Stimulated activated CD4-positive, alpha-beta T cell treated with anti-CD3 and anti-CD28 coated beads, Interleukin-4, amount 100 ng/mL, for 4 hours (primary cell): ENCODE data around the gene DSCAM.

Experiments used
- DNase-seq, 2 experiments: peaks; one replicate each; pipeline ENCODE4 v3.0.0-alpha.2; 2020

Gene DSCAM

DNA sequence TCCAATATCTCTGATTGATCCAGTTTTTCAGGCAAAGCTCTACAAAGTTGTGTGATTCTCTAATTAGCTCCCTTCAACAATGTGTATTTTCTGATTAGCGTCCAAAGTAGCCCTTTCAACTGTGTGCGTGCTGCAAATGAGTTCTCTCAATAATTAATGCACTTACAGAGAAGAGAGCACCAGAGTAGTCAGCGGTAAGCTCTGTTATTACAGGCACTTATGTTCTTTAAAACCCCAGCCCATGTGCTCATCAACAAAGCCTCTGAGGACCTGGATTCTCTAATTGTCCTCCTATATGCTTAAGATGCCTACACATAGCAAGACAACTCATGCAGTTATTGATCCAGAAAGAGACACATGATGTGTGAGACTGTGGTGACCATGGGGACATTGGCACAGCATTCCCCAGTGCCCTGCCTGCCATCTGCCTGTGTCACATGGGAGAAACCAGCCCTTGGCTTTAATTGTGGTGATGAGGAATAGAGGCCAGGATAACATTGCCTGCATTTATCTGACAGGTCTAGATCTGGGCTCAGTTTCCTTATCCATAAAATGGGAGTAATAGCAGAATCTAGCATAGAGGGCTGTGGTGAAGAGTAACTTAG lies 828.0 kb downstream of the DSCAM start:
- DNase-seq = no peak

DNA sequence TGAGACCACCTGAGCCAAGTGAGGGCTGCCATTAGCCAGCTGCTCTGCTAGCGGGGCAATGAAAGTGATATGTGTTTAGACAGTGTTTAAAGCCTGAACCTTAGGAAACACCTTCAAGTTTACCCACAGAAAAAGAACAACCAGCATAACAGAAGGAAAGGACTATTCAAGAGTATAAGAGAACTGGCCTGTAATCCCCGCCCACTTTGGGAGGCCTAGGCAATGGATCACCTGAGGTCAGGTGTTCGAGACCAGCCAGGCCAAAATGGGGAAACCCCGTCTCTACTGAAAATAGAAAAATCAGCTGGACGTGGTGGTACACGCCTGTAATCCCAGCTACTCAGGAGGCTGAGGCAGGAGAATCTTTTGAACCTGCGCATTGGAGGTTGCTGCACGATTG lies 830.3 kb downstream of the DSCAM start:
- DNase-seq = no peak

DNA sequence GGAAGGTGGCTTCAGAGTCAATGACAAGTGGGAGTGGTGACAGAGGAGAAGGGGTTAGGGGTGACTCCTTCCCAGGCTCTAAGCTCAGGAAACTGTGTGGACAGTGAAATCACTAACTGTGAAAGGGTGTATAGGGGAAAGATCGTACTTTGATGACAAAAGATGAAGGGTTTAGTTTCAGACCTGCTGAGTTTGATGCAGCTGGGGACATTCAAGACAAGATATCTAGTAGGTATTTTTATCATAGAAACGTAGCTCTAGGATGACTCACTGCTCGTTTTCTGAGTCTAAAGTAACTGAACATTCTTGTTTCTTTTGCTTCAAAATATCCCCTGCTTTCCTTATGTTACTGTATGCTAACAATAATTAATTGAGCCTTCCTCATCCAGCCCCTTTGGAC lies 830.7 kb downstream of the DSCAM start:
- DNase-seq = no peak

DNA sequence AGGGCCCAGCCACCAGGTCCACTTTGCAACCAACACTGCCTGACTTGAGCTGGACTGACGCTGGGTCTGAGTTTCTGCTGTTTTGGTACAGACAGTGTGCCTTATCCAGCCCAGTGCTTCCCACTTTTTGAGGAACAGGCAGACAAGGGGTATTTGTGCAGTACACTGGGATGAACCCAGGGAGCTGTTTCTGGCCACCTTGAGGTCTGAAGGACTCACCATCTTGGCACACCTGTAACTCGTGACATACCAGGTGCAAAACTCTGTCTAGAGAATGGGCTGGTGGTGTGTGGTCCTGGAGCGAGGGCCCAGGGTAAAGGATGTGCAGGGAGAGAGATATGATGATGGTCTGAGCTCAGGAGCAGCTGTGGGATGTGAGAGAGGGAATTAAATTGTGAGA lies 831.1 kb downstream of the DSCAM start:
- no peak for DNase-seq

DNA sequence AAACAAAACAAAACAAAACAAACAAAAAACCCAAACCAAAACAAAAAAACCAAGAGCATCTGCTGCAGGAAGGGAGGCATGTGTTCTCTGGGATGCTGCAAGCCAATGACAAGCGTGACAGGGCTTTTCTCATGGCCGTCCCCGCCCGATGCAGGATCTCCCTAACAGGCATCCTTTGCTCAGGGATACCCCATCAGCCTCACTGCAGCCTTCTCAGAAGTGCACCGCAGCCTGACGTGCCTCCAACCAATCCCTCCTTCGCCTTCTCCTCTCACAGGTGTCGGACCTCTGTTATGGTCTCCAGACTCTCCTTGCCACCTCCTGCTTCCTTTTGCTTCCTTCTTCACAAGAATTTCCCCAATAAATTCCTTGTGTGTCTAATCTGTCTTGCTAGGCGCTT lies 832.6 kb downstream of the DSCAM start:
- no peak for DNase-seq

DNA sequence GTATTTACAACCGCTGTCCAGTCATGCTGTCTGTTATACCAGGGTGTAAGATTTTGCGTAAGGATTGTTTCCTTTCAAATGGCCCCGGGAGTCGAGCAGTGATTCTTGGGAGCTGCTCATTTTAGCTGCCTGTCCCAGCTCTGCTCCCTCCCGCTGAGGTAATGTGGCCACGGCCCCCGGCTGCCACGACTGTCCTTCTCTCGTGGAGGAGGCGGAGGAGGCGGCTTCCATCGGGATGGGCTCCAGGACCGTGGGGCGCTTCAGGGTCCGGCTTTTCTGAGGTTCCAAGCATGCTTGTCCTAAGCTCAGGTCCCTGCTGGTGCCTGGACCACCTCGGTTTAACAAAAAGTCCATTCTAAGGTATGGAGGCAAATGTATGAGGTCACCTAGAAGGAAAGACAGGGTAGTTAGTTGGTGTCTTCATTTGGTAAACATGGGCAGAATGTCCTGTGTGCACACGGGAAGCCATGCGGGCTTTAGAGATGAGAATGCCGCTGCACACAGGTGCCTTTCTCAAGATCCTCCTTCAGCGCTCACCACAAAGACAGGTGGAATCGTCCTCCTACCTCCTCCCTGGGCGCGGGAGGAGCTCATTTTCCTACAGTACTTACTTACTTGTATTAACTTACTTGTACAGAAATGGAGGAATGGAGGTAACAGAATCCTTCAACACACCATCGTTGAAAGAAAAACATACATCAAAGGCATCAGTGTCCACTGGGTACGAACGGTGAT lies 833.8 kb downstream of the DSCAM start:
- DNase-seq = no peak

DNA sequence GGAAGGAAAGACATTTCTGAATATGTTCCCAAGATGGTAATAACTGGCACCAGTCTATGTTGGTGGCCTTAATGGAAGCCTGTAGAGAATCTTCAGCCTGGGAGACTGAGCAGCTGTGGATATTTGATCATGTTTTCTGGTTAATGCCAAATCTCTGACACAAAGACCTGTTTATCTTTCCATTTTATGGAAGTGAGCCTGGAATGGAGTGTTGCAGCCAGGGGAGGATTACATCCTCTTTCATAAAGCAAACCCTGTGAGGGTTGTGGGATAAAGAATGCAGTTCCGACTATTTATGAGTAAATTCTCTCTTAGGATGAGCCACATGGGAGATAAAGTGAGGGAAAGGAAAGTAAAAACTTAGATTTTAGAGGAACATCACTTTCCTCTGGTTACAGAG lies 835.6 kb downstream of the DSCAM start:
- DNase-seq = no peak

DNA sequence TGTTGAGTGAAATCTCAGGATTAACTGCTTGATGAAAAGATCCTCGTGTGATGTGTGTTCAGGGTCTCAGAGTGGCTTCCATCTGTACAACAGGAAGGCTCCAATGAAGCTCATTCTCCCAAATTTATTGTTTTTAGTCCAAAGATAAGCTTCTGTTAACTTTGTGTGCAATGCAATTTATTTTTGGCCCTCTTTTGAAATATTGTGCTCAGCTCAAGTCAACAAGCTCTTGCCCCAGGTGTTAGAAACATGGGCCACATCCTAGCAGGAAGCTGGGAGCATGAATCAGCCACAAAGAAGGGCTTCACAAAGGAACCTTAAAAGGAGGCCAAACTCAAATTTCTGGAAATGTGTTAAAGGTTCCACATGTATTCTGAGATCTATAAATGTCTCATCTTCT lies 844.0 kb downstream of the DSCAM start:
- no peak for DNase-seq

DNA sequence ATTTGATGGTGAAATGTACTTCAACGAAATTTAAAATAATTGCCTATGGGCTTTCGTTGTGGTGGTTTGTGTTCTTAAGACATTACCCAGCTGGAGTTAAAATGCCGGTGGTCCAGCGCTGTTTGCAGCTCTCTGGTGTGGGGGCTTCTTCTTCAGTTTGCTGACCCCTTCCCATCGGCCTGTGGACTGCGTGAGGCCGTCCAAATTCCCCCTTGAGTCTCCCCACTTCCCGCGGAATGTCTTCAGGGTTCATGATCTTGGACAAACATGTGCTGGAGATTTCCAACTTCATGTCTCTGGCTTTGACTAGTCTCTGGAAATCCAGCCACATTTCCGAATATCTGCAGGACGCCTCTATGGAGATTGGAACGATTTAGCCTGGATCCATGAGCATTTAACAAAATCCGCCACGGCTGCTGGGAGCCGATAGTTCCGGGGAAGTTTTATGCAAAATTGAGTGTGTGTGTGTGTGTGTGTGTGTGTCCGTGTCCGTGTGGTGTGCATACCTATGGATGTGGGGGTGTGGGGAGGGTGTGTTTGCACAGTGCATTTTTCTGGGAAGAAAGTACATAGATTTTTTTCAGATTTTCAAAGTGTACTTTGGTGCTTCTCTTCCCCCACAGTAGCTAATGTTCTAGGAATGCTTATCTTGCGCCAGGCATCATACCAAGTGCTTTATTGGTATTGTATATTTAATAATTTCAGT lies 862.5 kb downstream of the DSCAM start:
- DNase-seq = no peak

DNA sequence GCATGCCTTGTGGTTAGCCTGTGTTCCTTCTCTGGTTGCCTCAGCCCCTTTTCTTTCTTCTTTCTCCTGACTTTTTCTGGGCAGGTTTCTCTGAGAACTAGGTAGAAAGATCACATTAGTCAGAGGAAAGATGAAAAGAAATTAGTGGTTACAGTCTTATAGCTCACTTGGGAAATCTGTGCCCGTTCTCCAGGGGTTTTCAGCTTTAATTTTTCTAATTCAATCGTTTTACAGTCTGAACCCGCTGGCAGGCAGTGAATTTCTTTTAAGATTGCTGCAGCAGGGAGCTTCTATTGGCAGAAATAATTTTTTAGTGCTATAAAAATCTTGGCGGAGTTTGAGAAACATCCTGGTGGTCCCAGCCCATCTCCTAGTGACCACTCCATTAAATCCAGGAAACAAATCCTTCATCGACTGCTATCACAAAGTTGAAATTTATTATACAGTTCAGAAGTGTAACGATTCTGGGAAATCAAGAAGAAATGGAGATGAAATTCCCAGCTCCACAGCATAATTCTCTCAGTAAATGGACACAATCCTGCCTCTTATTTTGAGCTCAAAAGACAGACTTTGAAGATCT lies 866.6 kb downstream of the DSCAM start:
- no peak for DNase-seq

DNA sequence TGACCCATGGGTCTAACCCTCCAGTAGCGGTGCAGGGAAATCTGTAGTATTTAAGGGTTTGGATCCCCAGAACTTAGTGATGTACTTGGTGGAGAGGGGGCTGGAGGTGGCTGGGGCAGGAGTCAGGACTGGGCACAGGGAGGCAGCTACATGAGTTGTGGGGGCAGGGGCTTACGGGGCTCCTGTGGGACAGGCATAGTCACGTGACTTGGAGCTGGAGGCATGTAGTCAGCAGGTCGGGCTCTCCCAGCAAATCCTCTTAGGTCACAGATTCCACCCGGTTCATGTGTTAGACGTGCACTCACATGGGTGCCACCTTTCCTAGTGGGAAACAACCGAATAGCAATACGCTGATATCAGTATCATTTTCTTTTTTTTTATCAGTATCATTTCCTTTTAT lies 867.6 kb downstream of the DSCAM start:
- no peak for DNase-seq

DNA sequence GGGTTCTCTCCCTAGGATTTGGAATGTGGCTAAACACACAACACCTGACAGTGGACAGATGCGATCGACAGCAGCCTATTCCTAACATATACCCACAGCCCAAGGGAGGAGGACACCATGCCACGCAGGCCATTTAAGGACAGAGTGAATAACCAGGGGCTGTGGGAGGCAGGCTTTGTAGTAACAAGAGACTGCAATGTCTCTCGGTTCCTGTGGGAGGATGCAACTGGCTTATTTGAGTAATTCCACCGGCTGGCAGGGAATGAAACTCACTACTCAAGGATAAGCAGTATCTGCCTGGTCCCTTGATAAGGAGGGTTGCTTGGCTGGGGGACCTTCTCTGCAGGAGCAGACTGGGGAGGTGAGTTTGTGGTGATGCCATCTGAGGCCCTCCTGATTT lies 870.2 kb downstream of the DSCAM start:
- no peak for DNase-seq

DNA sequence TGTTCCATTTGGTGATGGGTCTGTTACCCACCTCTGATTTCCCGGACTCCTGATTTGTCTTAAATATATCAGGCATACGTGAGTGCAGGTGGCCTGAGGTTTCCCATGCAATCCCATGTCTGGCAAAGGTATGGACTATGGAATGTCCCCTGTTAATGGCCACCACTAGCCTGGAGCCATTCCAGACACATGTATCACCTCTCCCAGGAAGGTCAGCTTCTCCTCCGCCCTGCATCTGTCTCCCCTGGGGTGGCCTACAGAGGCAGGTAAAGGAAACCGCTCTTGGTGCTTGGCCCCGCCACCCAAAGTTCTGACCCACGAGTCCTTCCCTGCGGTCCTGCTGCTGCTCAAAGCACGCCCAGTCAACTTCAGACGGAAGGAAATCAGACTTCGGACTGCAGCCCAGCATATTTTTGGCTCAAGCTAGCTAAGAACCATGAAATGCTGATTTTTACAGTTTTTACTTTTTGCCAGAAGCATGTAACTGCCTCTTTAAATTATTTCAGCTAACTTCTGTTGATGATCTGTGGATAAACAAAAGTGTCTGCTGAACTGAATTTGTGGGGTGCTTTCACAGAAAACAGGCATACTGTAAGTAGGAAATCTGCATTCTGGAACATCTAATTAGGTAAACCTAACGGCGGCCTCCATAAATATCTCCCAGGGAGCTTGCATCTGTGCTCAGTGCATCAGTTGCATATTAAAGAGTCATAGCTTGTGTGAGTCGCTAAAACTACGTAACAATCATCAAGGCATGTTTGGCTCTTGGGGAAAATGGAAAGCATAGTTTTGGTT lies 873.8 kb downstream of the DSCAM start:
- no peak for DNase-seq

DNA sequence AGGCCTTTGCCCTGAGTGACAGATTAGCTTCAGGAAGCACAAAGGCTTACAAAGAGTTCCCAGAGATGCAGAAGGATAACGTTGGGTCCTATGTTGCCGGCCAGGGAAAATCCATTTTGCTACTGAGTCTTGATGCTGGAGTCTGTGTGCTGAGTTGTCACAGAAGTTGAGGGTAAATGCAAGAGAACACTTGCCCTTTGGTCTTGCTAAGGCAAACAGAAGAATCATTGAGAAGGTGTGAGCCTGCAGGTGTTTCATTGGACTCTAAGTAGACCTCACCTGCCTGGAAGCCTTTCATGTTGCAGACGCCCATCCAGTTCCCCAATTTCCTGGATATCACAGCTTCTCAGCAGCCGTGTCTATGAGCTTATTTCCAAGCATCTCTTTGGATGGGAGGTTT lies 874.5 kb downstream of the DSCAM start:
- DNase-seq = no peak

DNA sequence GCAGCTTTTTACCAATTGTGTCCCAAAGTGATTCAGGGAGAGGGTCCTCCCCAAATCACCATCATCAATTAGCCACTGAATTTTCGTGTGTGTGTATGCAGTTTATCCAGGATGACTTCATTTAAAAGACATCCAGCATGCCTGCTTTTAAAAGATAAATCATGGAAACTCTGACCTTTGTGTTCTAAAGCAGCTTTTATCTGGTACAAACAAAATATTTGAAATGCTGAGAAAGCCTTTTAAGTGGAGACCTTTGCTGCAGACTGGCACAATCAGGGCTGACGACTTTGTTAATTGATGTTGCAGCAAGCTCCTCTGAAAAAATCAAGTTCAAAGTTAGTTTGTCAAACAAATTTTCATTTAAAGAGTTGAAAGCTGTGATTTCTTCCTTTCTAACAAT lies 875.0 kb downstream of the DSCAM start:
- DNase-seq = no peak

DNA sequence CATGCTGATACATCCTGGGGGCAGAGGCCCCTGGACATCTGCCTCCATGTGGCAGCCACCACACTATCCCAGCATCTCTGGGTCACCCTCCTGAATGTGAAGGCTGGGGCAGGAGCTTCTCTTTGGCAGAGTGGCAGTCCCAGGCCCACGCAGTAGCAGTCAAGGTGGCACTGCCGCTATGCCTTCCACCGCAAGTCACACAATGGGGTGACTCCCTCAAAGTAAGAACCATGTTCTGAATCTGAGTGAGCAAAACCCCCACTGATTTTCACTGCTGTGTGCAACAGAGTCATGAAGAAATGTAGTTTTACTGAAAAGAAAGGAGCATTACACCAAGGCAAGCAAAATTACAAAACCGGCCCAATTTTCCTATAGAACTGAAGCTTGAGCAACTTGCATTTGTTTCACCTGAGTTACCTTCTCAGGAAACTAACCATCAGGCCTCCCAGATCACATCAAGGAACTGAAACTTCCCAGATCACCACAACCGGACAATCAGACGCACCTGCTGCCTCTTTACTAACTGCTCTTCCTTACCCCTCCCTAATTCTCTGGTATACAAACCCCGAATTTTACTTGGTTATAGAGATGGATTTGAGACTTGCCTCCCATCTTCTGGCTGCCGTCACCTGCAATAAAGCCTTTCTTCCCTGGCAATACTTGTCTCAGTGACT lies 877.1 kb downstream of the DSCAM start:
- no peak for DNase-seq

DNA sequence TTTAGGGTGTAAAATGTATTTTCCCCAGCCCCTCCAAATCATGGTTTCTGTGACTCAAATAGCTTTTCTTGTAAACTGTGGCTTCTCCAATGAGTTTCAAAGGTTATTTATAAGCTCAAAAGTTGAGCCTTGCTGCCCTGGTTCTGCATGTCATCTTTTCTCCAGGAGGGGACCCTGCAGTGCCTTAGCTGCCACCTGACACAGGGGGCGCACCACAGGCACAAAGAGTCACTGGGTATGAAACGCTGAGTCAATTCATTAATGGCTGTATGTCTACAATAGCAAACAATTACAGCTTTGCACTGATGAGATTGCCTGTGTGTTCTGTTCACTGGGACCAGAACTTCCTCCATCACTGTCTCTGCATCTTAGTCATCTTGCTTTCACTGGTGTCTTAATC lies 878.9 kb downstream of the DSCAM start:
- no peak for DNase-seq

DNA sequence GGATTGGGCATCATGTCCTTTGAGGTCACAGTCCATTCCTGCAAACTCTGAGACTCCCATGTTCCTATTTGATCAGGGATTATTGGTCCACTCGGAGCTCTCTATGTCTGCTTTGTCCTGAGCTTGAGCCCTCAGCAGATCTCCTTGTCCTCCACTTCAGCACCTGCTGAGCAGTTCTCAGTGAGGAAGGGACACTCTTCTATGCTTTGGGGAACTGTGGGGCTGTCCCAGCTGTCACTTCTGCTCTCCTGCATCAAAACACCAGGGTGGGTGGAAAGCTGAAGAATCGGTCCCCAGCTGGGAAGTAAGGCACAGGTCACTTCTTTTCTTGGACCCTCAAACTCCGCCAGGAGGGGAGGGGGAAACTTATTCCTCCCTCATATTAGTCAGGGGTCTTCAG lies 880.2 kb downstream of the DSCAM start:
- no peak for DNase-seq

DNA sequence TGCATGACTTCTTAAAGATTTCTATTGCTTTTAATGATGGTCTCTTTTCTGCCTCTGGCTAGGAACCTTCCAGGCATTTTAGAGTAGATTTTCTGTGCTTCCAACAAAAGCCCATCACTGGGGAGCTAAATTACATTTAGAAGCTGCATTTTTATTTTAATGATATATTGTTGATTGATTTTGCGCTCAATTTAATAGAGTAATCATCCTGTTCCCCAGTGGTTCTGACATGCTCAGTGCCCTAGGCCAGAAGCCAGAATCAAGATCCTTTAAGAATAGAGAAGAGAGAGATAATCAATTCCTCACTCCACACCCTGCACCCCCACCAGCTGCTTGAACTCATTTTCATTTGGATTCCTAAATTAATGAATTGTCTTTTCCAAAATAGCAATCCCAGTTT lies 881.9 kb downstream of the DSCAM start:
- no peak for DNase-seq

DNA sequence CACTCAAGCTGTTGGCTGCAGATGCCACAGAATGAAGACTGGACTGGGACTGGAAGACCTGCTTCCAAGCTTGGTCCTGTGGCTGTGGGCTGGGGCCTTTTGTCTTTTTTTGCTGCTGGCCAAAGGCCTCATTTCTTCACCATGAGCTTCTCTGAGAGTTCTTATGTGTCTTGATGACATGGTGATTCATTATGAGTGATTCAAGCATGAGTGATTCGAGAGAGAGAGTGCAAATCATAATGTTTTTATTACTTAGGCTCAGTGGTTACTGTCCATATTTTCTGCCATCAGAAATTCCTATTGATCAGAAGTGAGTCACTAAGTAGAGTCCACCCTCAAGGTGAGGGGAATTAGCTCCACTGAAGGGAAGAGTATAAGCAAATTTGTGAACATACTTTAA lies 885.7 kb downstream of the DSCAM start:
- no peak for DNase-seq
